Spleen (tissue), 7 donors: ENCODE data around the gene GZMA.

Experiments used
- CTCF ChIP-seq, 11 experiments: fragments of 200-600 bp in 7 of 11; fragments of 450-650 bp in 4 of 11; sonication (generic) in 4 of 11; IDR thresholded peaks in 8 of 11; conservative IDR thresholded peaks in 3 of 11; 1 replicate in 7 of 11; 2 replicates in 4 of 11; pipeline versions ENCODE4 v1.4.0 to v1.8.0; 2016 to 2021; ENCODE audit warnings: antibody characterized with exemption in 11 of 11, inconsistent platforms in 4 of 11, mild to moderate bottlenecking in 1 of 11
- POLR2A ChIP-seq, 3 donors: fragments of 450-650 bp; IDR thresholded peaks; one replicate each; pipeline ENCODE4 v1.5.1; 2017; ENCODE audit warnings: antibody characterized with exemption in 3 of 3, mild to moderate bottlenecking in 1 of 3
- donor health status: DM: no; HTN: no; CAD: no; lungs with moderate emphysema.
- donor health status: DM: no; HTN: no; CAD: no.
- donor health status: DM: no; HTN: no; CAD: no.

- TF ChIP-seq POLR2A (IDR thresholded peaks at IDR 0.05) = no peak
- no peak for TF ChIP-seq CTCF (IDR thresholded peaks at IDR 0.05 in 8 of 11, conservative IDR thresholded peaks at IDR 0.05 in 3 of 11)
Observed at GRCh38 chr5:55055183-55055582, 47.3 kb upstream of the GZMA start.
